GM12872 (cell line): ENCODE results near the gene PLEKHH2.

Experiments used
- CTCF ChIP-seq: IDR thresholded peaks from 3 replicates; pipeline ENCODE4 v1.5.1; 2011; ENCODE audit warnings: low read depth, mild to moderate bottlenecking, low read length, moderate library complexity; ENCODE audit not compliant: insufficient read depth

PLEKHH2 gene

GRCh38 chr2:43622931-43623451, 14.1 kb upstream of the PLEKHH2 start:
- no peak for TF ChIP-seq CTCF

DNA sequence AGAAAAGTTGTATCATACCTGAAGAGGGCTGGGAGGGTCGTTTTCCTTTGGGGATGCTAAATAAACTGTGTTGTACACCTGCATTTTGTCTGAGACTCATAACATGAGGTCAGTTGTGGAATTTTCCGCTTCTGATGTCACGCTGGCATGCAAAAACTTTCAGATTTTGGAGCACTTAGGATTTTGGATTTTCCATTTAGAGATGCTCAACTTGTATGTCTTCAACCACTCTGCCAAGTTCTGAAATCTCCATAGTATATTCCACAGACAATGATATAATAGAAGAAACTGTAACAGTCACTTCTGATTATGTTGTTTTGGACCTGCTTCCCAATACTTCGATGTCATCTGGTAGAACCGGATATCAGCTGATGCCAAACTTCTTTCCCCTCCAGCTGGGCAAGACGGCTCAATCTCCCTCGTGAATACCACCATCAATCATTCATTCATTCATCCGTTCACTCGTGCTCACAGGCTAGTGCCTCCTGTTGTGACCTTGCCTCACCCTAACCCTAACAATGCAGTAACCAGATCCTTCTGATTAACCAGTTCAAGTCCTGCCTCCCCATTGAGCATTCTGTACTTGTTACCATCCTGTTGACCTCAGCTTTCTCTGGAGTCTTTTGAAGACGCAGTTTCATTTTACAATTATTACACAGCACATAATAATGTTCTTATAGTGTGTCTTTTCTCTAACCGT, 5.3 kb upstream of the PLEKHH2 start:
- TF ChIP-seq CTCF, result no peak

- no peak for TF ChIP-seq CTCF
Observed at GRCh38 chr2:43634604-43635306, 2.3 kb upstream of the PLEKHH2 start.

- TF ChIP-seq CTCF, result no peak
Observed at GRCh38 chr2:43636621-43637020, 439 bp upstream of the PLEKHH2 start.

- no peak for TF ChIP-seq CTCF
Observed at GRCh38 chr2:43642363-43642762, 5.3 kb downstream of the PLEKHH2 start.

GRCh38 chr2:43643680-43644079, 6.6 kb downstream of the PLEKHH2 start:
- no peak for TF ChIP-seq CTCF

- no peak for TF ChIP-seq CTCF
Observed at GRCh38 chr2:43648994-43649701, 12.1 kb downstream of the PLEKHH2 start.
